Left ventricle myocardium inferior (tissue), 1 donor: Measurements from ENCODE around the gene SUFU. TPM values are rescaled to one million over a fixed set of nuclear protein-coding genes. Genes with fewer than 3 reads are reported as not detected.

Experiments used
- DNase-seq: peaks from one replicate; pipeline ENCODE4 v3.0.0-alpha.2; 2020
- H3K27ac ChIP-seq: fragments of 200-600 bp; replicated peaks from 2 replicates; pipeline ENCODE4 v1.8.0; 2021
- H3K27me3 ChIP-seq: fragments of 200-600 bp; 2 replicates; pipeline ENCODE4 v1.8.0; 2021; ENCODE audit warnings: low read depth
- H3K36me3 ChIP-seq: fragments of 200-600 bp; 2 replicates; pipeline ENCODE4 v1.8.0; 2021
- H3K4me1 ChIP-seq: fragments of 200-600 bp; 2 replicates; pipeline ENCODE4 v1.8.0; 2021
- H3K4me3 ChIP-seq: fragments of 200-600 bp; 2 replicates; pipeline ENCODE4 v1.8.0; 2021; ENCODE audit warnings: mild to moderate bottlenecking, moderate library complexity
- H3K9me3 ChIP-seq: fragments of 200-600 bp; replicated peaks from 2 replicates; pipeline ENCODE4 v1.8.0; 2021
- CTCF ChIP-seq: fragments of 200-600 bp; IDR thresholded peaks from 2 replicates; pipeline ENCODE4 v1.8.0; 2021; ENCODE audit warnings: antibody characterized with exemption, mild to moderate bottlenecking, borderline replicate concordance
- intact Hi-C: fragments of 100-400 bp; cut with micrococcal nuclease; formaldehyde crosslinking; loops from one replicate; pipeline ENCODE4 v1.11.0; 2022
- total RNA-seq: library from RNA; stranded (reverse); fragmentation: NEBNext Ultra II Directional; extraction: Animal tissue kit (Norgen Biotek cat#: 25700); gene quantifications from one replicate; pipeline ENCODE4 v1.2.1, GENCODE V29; 2021
- donor health status: DM: no; HTN: yes; CAD: no; lungs with severe emphysema.

SUFU gene
- total RNA-seq, 1 donor from 2014 or later, result 7.9 TPM

GRCh38 chr10:102475451-102476040 is 28.2 kb upstream of the SUFU start:
- H3K4me1 ChIP-seq, result peaks cover 18% of the 10 kb centered on the region
- no peaks in the 10 kb centered on the region for H3K9me3 ChIP-seq
- intact Hi-C loops, result loop anchor here (10.0 kb wide), 1 partner anchor 81 kb away; the partner anchor contains the start of gene NFKB2
- no peak overlapping the region for H3K27ac ChIP-seq
- H3K27me3 ChIP-seq, result no peaks in the 10 kb centered on the region
- no peak overlapping the region for H3K4me3 ChIP-seq
- H3K36me3 ChIP-seq, result peaks cover 15% of the 10 kb centered on the region
- no peak for DNase-seq
- no peak for TF ChIP-seq CTCF

- Histone ChIP-seq H3K27ac (no peak overlapping the region), H3K27me3 (no peaks in the 10 kb centered on the region), H3K36me3 (peaks cover 26% of the 10 kb centered on the region), H3K4me3 (no peak overlapping the region), H3K4me1 (peaks cover 19% of the 10 kb centered on the region), H3K9me3 (no peaks in the 10 kb centered on the region)
- DNase-seq, result no peak
- intact Hi-C loops, result loop anchor here (10.0 kb wide), 1 partner anchor 82 kb away; the partner anchor contains the start of gene NFKB2
- no peak for TF ChIP-seq CTCF
Observed at GRCh38 chr10:102476466-102477141, 27.2 kb upstream of the SUFU start.

GRCh38 chr10:102479651-102480050 is 24.1 kb upstream of the SUFU start:
- no peak for TF ChIP-seq CTCF
- Histone ChIP-seq H3K9me3 (no peaks in the 10 kb centered on the region), H3K4me3 (no peak overlapping the region), H3K27ac (peak overlapping the region; percentile 88), H3K36me3 (peaks cover 56% of the 10 kb centered on the region), H3K27me3 (no peaks in the 10 kb centered on the region), H3K4me1 (peaks cover 19% of the 10 kb centered on the region)
- intact Hi-C loops, result loop anchor here (10.0 kb wide), 1 partner anchor 85 kb away; the partner anchor contains the start of gene NFKB2
- no peak for DNase-seq

GRCh38 chr10:102480396-102480795 is 23.4 kb upstream of the SUFU start:
- DNase-seq, result no peak
- H3K27ac ChIP-seq, result peak overlapping the region; percentile 88

GRCh38 chr10:102484021-102484420 is 19.8 kb upstream of the SUFU start:
- no peak for DNase-seq
- TF ChIP-seq CTCF, result no peak
- Histone ChIP-seq H3K9me3 (no peaks in the 10 kb centered on the region), H3K4me1 (peaks cover 16% of the 10 kb centered on the region), H3K4me3 (no peak overlapping the region), H3K36me3 (peaks cover 98% of the 10 kb centered on the region), H3K27ac (no peak overlapping the region), H3K27me3 (no peaks in the 10 kb centered on the region)
- intact Hi-C loops, result no loop called here

More at GRCh38 chr10:102480396-102480795, 23.4 kb upstream of the SUFU start:
- Histone ChIP-seq H3K27me3 (no peaks in the 10 kb centered on the region), H3K4me1 (peaks cover 19% of the 10 kb centered on the region), H3K9me3 (no peaks in the 10 kb centered on the region), H3K4me3 (no peak overlapping the region), H3K36me3 (peaks cover 64% of the 10 kb centered on the region)
- intact Hi-C loops, result no loop called here
- no peak for TF ChIP-seq CTCF
